ENCODE measurements around the gene OR56A3. TPM values are rescaled to one million over a fixed set of nuclear protein-coding genes. Genes with fewer than 3 reads are reported as not detected.

The OR56A3 gene
- total RNA-seq, 4 donors from 2014 or later = not detected

DNA sequence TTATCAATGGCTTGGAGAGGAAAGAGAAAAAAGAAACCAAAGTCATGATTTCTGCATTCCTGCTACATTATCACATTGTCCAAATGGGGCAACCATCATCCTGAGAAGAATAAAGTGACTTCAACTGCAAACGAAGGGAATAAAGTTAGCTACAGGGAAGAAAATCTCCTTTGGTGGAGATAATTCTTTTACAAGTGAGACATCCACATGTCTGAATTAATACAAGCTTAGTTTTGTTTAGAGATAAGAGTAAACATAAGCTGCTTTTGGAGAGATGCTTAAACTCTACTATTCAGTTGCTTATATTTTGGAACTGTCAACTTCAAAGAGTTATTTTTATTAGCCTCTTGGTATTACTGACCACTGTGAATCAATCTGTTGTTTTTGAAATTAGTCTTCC is 44.8 kb downstream of the OR56A3 start, which contains the start of gene OR52L1:
Gene OR52L1, minus strand, starts transcription at position 101 of the 400 bp plus-strand sequence. Its CDS starts 55 bp downstream, at position 46.
- no peaks in the 10 kb centered on the region for H3K4me1 ChIP-seq
- TF ChIP-seq POLR2A (IDR thresholded peaks at IDR 0.05) = no peak
- TF ChIP-seq, protein P1, sequence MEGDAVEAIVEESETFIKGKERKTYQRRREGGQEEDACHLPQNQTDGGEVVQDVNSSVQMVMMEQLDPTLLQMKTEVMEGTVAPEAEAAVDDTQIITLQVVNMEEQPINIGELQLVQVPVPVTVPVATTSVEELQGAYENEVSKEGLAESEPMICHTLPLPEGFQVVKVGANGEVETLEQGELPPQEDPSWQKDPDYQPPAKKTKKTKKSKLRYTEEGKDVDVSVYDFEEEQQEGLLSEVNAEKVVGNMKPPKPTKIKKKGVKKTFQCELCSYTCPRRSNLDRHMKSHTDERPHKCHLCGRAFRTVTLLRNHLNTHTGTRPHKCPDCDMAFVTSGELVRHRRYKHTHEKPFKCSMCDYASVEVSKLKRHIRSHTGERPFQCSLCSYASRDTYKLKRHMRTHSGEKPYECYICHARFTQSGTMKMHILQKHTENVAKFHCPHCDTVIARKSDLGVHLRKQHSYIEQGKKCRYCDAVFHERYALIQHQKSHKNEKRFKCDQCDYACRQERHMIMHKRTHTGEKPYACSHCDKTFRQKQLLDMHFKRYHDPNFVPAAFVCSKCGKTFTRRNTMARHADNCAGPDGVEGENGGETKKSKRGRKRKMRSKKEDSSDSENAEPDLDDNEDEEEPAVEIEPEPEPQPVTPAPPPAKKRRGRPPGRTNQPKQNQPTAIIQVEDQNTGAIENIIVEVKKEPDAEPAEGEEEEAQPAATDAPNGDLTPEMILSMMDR (IDR thresholded peaks at IDR 0.05 in 4 of 5, conservative IDR thresholded peaks at IDR 0.05 in 1 of 5) = no peak
- H3K4me3 ChIP-seq = no peak within 1 kb of the TSS
- ATAC-seq = no peak
- in situ Hi-C loops (cut with MboI; ENCODE audit: low sequenced_read_pairs in 4 of 4) = no loop called here
- H3K27ac ChIP-seq = no peak within 1 kb of the TSS
- no peaks in the 10 kb centered on the region for H3K36me3 ChIP-seq
- no peaks in the 10 kb centered on the region for H3K9me3 ChIP-seq
- no peaks in the 10 kb centered on the region for H3K27me3 ChIP-seq
- DNase-seq = no peak
- intact Hi-C loops (cut with DNase I; ENCODE audit: low total_unique reads) = no loop called here

DNA sequence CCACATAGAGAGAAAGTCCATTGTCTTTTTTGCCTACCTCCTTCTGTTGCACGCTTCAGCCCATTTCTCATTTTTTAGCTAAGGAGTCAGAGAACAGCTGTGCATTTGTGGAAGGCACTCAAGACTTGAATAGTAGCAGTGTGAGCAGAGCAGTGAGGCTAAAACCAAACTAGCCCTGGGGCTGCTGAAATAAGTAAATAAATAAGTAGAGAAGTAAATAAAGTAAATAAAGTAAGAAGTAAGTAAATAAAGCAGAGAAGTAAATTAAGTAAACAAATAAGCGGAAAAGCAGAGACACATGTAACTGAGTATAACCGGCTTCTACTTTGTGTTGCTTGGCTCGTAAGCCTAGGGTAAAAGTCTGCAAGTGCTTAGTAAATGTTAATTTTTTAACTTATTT is 47.2 kb downstream of the OR56A3 start:
- no peak for TF ChIP-seq POLR2A (IDR thresholded peaks at IDR 0.05)
- TF ChIP-seq, protein P1 (IDR thresholded peaks at IDR 0.05 in 4 of 5, conservative IDR thresholded peaks at IDR 0.05 in 1 of 5) = no peak
- no peaks in the 10 kb centered on the region for H3K27me3 ChIP-seq
- no peaks in the 10 kb centered on the region for H3K36me3 ChIP-seq
- H3K4me3 ChIP-seq = no peak overlapping the region
- no peak for DNase-seq
- no peaks in the 10 kb centered on the region for H3K4me1 ChIP-seq
- no peak overlapping the region for H3K27ac ChIP-seq
- ATAC-seq = no peak
- no peaks in the 10 kb centered on the region for H3K9me3 ChIP-seq
- intact Hi-C loops (cut with DNase I; ENCODE audit: low total_unique reads) (no loop called here), in situ Hi-C loops (cut with MboI; ENCODE audit: low sequenced_read_pairs in 4 of 4) (no loop called here)

DNA sequence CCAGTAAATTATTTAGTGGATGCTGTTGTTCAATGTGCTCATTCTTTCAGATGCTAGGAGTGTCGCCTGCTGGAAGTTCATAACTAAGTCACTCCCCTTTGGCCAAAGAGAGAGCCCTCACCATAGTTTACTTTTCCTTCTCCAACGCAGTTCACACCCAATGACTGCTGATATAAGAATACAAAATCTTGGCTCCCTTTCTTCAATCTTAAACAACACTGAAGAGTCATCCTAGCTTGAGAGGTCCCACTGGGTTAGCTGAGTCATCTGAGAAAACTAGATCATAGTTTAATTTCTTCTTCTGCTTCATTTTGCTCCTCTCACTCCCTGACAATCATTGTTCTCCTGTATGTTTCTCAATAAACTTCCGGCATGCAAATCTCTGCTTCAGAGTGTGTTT is 50.1 kb downstream of the OR56A3 start:
- in situ Hi-C loops (cut with MboI; ENCODE audit: low sequenced_read_pairs in 4 of 4) = no loop called here
- no peaks in the 10 kb centered on the region for H3K27me3 ChIP-seq
- H3K4me3 ChIP-seq = no peak overlapping the region
- H3K9me3 ChIP-seq = no peaks in the 10 kb centered on the region
- no peak overlapping the region for H3K27ac ChIP-seq
- ATAC-seq = no peak
- no peaks in the 10 kb centered on the region for H3K36me3 ChIP-seq
- no peak for DNase-seq
- no peaks in the 10 kb centered on the region for H3K4me1 ChIP-seq
- intact Hi-C loops (cut with DNase I; ENCODE audit: low total_unique reads) = loop anchor here (2.0 kb wide), 1 partner anchor 361 kb away; no protein-coding TSS in a partner anchor
- TF ChIP-seq, protein P1 (IDR thresholded peaks at IDR 0.05 in 4 of 5, conservative IDR thresholded peaks at IDR 0.05 in 1 of 5) = no peak
- no peak for TF ChIP-seq POLR2A (IDR thresholded peaks at IDR 0.05)

DNA sequence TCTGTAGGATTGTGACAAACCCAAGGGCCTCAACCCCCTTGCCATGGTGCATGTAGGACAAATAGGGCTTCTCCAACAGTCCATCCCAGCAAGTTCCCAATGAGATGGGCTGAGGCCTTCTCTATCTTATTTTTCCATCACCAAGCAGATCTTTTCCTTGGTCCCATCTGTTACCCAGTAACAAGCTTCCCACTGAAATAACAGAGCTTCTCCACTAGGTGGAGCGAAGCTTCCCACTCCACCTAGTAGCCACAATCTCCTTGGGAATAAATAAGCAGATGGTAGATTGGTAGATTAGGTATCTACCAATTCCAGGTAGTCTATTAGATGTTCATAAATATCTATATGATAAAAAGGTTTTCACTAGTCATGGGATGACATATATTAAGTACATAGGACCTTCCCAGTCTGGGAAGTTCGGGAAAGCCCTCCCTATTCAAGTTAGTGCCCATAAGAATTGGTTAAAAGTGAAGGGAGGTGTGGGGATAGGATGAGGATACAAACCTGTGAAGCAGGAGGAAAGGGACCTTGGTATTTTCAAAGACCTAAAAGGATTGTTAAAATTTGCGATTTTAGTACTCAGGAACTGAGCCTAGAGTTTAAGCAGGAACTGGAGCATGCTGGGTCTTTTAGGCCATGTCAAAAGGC is 50.7 kb downstream of the OR56A3 start:
- TF ChIP-seq, protein P1 (IDR thresholded peaks at IDR 0.05 in 4 of 5, conservative IDR thresholded peaks at IDR 0.05 in 1 of 5) = peak in 2 of 5 experiments; percentile 19 to 41
- no peak for TF ChIP-seq POLR2A (IDR thresholded peaks at IDR 0.05)
- Histone ChIP-seq H3K36me3 (no peaks in the 10 kb centered on the region), H3K27me3 (no peaks in the 10 kb centered on the region), H3K4me1 (no peaks in the 10 kb centered on the region), H3K9me3 (no peaks in the 10 kb centered on the region), H3K4me3 (no peak overlapping the region), H3K27ac (no peak overlapping the region)
- intact Hi-C loops (cut with DNase I; ENCODE audit: low total_unique reads) = loop anchor here (2.0 kb wide), 1 partner anchor 360 kb away; no protein-coding TSS in a partner anchor
- no peak for DNase-seq
- in situ Hi-C loops (cut with MboI; ENCODE audit: low sequenced_read_pairs in 4 of 4) = no loop called here
- ATAC-seq = no peak
